Left colon (tissue), 2 donors: Measurements from ENCODE around the gene ZBTB7C. TPM values are rescaled to one million over a fixed set of nuclear protein-coding genes. Genes with fewer than 3 reads are reported as not detected.
"Not testable (repeated sequence)": the region's sequence is repeated elsewhere in the genome, so short reads cannot be mapped to it uniquely, and the experiment has no call there.

Experiments
- ATAC-seq: fragments of 200-7000 bp; cut with Tn5 transposase; one replicate; pipeline ENCODE4 v1.9.1; 2020; ENCODE audit warnings: mild to moderate bottlenecking, moderate library complexity
- DNase-seq, 2 donors: peaks; one replicate each; pipeline ENCODE4 v3.0.0-alpha.2; 2020
- intact Hi-C, 2 donors: fragments of 100-400 bp; cut with DNase I in 1 of 2; cut with micrococcal nuclease in 1 of 2; formaldehyde crosslinking; loops; one replicate each; pipeline versions ENCODE4 v1.11.2 to v1.14.0; 2022; cut with DNase I, micrococcal nuclease
- long read RNA-seq: library from polyadenylated mRNA; unstranded; transcript quantifications from one replicate; pipeline ENCODE4 v2.0.0, GENCODE V29; 2021
- total RNA-seq, 2 donors: library from RNA; stranded (reverse); fragmentation: NEBNext Ultra II Directional; extraction: Animal tissue kit (Norgen Biotek cat#: 25700); gene quantifications; one replicate each; pipeline ENCODE4 v1.2.1, GENCODE V29; 2021
- donor health status: DM: no; HTN: no; CAD: no.
- donor health status: DM: yes; HTN: yes; CAD: no.

Gene ZBTB7C
- 10 to 100 TPM; 52.1 to 53.4 TPM for total RNA-seq
- long read RNA-seq, full-length matches to known transcripts: 2 of 141 reads
- long read RNA-seq, partial matches to known transcripts: 28 of 141 reads
- long read RNA-seq, other reads (novel, unspliced or antisense): 111 of 141 reads

DNA sequence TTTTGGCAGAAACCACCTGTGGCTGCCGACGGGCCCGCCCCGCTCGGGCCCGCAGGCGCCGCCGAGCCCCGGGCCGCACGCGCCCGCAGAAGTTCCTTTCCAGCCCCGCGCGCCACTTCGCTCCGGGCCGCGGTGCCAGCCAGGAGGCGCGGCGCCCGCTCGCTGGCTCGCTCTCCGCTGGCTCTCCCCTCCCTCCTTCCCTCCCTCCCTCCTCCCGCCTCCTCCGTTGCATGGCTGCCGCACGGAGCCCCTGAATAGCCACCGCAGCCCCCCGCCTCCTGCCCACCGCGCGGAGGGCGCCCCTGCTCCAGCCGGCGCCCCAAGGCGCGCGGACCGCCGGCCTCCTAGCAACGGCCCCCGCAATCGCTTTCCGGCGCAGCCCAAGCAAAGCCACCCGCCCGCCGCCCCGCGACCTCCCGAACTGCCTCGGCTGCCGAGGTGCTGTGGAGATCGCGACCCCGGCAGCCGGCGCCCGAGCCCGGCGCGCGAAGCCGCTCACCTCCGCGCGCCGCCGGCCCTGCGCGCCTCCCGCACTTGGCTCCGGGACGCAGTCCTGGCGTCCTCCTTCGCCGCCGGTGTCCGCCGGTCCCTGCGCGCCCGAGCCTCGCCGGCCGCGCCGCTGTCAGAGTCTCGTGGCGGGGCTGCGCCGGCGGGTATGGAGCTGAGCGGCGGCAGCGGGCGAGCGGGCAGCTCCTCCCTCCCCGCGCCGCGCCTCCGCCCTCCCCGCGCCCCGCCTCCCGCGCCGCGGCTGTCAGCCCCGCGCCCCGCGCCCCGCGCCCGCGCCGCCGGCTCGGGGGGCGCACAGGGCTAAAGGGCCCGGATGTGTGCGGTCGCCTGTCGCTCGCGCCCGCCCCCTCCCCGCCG is at the start of gene ZBTB7C:
ZBTB7C (minus strand) TSS at position 657 of the 864 bp plus-strand sequence.
- intact Hi-C loops: no loop called here
- peak; percentile 28 to 44 for DNase-seq
- peak; percentile 50 for ATAC-seq

DNA sequence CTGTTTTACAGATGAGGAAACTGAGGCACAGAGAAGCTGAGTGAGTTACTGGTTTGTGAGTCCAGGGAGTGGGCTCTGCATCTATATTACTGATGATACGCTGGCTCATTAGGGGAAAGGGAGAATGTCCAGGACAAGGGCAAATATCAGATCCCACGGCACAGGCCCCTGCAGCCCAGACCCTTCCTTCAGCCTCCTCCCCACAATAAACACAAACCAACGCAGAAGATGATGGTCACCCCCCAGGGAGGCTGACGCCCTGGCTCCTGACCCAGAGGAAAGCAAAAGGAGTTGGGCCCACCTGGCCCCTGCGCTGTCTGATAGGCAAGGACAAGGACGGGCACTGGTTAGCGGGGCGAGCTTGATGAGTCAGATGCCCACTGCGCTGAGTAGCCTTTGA is 47.7 kb upstream of the ZBTB7C start:
- DNase-seq (no peak), ATAC-seq (no peak)
- intact Hi-C loops: no loop called here

DNA sequence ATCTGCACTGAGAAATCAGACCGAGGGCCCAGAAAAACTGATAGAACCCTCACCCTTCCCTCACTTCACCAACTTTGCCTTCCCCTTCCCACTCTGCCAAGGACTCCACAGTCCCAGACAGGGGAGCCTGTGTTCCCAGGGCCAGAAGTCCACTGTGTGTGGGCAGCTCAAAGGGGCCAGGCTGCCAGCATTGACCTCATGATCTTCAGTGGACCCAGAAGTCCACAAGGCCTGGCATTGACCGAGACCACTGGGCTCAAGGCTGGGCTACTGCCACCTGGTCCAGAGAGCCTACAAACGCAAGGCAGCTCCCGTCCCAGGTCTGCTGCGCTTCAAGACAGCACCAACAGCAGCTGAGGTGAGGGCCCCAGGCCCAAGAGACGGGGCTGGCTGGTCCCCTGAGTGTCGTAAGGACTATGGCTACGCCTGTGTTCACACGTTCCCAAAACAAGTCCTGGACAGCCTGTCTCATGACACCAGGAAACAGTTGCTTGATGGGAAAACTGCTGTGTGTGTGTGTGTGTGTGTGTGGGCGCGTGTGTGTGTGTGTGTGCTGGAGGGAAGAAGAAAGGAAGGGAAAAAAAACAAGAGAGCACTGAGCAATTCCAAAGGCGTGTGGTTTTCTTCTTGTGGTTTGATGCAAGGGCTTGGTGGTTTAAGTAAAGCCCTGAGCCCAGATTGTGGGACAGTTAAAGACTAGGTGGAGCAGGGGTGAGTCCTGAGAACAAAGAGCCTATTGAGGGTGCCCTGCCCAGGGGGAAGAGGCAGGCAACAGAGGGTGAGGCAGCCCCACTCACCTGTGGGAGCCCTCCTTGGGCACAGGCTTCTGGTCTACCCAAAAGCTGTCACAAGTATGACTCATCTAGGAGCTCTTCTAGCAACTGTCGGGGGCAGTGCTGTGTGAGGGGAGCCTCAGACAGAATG is 46.6 kb upstream of the ZBTB7C start:
- intact Hi-C loops: no loop called here
- ATAC-seq (peak; percentile 82), DNase-seq (peak; percentile 23 to 38)

DNA sequence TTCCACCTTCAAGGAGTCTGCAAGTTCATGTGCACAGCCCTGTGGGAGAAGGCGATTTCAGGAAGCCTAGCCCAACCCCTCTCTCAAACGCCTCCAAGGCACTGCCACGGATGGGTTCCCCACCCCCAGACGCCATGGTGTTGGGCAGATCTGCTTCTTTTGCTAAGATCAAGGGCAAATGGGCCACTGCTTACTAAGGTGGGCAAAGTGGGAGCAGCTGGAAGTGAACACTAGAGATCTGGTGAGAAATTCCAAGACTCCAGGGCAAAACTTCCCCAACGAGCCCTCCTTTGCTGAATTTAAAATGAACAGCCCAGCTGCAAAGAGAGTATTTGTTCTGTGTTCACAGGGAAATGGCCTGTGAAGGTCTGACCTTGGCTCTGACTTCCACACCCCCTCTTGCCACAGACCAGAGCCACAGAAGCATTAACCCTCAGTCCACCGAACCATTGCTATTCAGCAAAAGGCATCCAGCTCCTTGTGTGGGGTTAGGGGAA is 45.1 kb upstream of the ZBTB7C start:
- intact Hi-C loops: no loop called here
- ATAC-seq (no peak), DNase-seq (no peak)

DNA sequence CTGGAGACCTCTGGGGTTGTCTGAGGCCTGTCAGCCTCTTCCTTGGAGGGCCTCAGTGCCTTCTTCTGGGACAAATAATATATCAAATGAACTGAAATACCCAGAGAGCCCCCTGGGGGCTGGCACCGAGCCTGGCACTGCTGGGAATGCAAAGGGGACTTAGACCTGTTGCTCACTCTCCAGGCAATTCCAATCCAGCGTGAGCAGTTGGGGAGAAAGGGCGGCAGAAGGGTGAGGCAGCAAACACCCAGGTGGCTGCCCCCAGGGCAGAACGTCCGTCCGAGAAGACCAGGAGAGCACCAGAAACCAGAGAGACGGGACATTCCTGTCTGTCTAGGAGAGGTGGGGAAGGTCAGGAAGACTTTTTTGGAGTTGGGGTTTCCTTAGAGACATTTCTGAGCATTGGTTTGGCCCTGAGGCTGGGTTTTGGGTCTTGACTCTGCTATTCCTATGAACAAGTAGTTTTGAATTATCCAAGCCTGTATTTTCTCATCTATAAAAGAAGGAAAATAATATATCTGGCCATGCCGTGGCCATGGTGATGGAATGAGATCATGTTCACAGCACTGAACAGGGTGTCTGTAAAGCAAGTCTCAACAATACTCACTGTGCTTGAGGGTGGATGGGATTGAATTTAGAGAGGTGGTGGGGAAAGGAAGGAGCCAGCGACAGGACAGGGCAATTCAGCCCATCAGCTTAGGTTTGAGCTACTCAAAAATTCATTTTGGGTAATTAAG is 44.3 kb upstream of the ZBTB7C start:
- DNase-seq (no peak), ATAC-seq (no peak)
- intact Hi-C loops: no loop called here

DNA sequence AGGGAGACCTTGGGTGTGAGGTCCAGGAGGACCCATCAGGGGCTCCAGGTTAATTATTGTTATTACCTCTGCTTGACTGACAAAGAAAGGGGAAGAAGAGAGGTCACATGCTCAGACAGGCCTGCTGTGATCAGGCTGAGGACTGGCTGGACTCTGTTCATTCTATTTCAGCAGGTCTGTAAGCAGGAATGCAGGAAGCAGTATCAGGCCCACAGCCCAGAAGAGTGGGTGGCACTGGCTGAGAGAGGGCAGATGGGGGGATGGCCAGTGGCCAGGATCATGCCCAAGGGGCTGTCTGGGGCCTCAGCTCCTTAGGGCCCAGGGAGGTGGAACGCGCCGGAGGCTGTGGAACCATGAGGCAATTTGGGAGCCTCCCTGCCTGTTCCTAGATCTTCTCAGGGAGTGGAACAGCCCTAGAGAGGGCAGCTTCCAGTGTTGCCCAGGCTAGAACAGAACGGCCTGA is 43.7 kb upstream of the ZBTB7C start:
- ATAC-seq: peak; percentile 25
- DNase-seq: no peak

DNA sequence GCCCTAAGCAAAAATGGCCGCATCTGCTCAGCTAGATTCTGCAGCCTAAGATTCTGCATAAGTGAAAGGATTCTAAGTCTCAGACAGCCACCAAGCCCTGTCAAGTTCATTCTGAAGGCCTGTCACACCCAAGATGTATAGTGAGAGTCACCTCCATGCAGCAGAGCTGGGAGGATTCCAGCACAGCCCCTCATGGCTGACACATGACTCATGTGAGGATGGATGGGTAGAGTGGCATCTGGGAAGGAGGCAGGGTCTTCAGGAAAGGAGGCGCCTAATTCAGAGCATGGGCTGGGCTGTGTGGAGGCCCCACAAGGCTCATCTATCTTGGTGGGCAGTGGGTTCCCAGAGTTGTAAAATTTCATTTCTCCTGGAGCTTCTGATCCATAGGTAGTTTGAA is 41.5 kb upstream of the ZBTB7C start:
- ATAC-seq (no peak), DNase-seq (no peak)
- intact Hi-C loops: no loop called here

More for the DNA sequence above, 43.7 kb upstream of the ZBTB7C start:
- intact Hi-C loops: no loop called here

DNA sequence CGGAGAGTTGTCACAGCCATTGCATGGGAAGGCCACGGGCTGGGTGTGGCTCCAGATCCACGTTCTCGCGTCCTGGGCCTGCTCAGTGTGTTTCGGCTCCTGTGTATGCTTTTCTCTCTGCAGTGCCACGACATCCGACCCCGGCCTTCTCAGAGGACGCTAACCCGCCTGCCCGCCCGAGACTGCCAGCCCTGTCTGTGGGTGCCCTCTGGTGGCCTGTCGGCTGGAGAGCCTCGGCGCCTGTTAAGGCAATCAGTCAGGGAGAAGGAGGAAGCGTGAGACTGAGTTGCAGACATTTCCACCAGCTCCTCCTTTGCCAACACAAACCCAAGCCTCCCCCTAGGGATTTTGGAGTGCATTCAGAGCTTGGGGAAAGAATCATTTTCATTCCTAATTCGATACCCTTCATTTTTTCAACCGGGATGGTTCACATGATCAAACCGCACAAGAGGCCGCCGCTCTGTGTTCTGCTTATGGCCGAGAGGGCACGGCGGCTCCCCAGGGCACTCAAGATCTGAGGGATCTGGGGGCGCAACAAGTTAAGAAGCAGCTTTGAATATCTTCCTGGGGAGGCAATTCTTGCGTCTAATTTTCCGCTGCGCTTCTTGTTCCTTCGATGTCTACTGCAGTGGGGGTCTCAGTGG is 37.5 kb upstream of the ZBTB7C start:
- ATAC-seq (peak; percentile 95), DNase-seq (peak; percentile 74 to 89)
- intact Hi-C loops: loop anchor here in 1 of 2 donors (5.0 kb wide), 1 partner anchor 414 kb away; no protein-coding TSS in a partner anchor

DNA sequence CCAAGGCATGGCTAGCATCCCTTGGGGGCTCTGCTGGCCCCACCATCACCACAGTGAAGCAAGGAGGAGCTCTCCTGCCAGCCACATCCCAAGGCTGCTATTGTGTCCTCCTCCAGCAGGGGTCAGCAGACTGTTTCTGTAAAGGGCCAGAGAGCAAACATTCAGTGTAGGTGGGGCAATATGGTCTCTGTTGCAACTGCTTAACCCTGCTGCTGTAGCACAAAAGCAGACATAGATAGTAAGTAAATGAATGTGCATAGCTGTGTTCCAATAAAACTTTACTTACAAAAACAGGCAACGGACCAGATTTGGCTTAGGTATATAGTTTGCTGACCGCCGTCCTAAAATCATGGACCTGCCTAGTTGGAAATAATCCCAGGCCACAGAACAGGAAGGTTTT is 36.4 kb upstream of the ZBTB7C start:
- intact Hi-C loops: loop anchor here in 1 of 2 donors (5.0 kb wide), 1 partner anchor 413 kb away; no protein-coding TSS in a partner anchor
- peak; percentile 89 for ATAC-seq
- DNase-seq: peak; percentile 60 to 82

DNA sequence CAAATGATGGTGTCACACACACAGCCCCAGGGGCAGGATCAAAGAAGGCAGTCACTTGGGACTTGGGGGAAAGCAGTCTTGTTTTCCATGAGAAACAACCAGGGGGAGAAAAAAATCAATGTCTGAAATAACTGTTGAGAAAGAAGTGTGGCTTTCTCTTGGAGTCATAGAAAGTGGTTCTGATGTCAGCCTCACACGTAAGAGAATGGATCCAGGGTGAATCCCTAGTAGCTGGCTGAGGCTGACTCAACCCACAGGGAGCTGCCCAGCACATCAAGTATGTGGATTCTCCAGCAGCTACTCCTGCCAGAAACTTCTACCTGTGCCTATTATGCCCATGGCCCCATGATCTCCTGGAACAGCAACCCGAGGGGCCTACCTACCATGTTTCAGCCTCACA is 33.6 kb upstream of the ZBTB7C start:
- intact Hi-C loops: no loop called here
- ATAC-seq (no peak), DNase-seq (no peak)

DNA sequence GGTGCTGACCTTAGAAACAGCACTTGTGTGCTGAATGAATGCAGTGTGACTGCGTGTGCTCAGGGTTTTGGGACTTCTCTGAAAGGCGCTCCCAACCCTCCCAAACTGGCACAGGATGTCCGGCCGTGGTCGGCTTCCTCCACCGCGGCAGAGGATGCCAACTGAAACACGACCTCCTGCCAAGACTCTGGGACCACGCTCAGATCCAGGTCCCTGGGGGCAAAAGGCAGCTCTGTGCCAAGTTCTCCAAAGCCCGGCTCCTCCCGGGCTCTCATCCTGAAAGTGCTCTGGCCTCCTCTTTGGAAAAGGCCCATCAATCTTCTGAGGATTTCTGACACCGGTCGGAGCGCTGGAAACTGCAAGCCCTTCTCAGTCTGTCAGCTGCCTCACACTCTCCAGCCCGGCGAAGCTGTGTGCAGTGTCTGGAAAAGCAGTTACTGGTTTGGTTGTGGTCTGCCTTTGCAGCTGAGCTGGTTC is 32.3 kb upstream of the ZBTB7C start:
- intact Hi-C loops: no loop called here
- DNase-seq (no peak), ATAC-seq (no peak)

DNA sequence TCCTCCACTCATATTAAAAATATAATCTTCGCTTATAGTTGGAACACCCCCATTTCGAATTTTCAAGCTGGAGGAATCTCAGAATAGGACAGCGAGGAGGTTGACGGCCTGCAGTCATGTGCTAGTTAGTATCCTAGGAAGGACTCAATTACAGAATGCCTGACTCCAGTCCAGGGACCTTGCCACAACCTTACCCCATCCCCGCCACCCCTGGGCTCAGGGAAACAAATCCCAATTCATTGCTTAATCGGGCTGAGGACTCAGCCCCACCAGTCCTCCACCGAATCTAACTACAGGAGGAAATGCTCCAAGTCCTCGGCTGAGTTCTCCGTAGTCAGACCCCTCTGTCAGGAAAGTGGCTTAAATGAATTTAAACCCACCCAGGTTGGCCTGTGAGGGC is 31.7 kb upstream of the ZBTB7C start:
- ATAC-seq (no peak), DNase-seq (no peak)
- intact Hi-C loops: no loop called here

DNA sequence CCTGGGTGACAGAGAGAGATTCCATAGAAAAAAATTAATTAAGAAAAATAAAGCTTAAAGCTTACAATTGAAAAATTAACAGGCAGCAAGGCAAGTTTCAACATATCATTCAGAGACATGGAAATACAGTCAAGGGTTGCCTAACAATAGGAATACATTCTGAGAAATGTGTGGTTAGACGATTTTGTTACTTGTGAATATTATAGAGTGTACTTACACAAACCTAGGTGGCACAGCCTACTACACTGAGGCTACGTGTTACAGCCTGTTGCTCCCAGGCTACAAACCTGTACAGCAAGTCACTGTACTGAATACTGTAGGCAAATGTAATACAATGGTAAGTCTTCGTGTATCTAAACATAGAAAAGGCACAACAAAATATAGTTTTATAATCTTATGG is 27.7 kb upstream of the ZBTB7C start:
- intact Hi-C loops: no loop called here
- no peak for ATAC-seq
- no peak for DNase-seq

DNA sequence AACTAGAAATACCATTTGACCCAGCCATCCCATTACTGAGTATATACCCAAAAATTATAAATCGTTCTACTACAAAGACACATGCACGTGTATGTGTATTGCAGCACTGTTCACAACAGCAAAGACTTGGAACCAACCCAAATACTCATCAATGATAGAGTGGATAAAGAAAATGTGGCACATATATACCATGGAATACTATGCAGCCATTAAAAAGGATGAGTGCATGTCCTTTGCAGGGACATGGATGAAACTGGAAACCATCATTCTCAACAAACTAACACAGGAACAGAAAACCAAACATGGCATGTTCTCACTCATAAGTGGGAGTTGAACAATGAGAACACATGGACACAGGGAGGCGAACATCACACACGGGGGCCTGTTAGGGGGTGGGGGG is 25.2 kb upstream of the ZBTB7C start:
- DNase-seq, intact Hi-C loops, ATAC-seq: not testable (repeated sequence)

DNA sequence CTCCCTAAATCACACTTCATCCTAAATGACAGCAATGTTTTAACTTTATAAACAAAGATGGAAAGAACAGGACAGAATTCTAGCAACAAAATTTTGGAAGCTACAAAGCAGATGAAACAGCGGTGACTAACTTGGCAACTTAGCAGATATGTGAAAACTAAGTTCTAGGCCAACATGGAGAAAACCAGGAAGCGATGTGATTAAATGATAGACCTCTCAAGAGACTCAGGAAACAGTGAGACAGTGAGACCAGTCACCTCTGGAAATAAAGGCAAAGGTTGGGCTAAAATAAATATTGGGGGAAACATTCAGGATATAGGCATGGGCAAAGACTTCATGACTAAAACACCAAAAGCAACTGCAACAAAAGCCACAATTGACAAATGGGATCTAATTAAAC is 24.4 kb upstream of the ZBTB7C start:
- intact Hi-C loops: no loop called here
- no peak for DNase-seq
- no peak for ATAC-seq

DNA sequence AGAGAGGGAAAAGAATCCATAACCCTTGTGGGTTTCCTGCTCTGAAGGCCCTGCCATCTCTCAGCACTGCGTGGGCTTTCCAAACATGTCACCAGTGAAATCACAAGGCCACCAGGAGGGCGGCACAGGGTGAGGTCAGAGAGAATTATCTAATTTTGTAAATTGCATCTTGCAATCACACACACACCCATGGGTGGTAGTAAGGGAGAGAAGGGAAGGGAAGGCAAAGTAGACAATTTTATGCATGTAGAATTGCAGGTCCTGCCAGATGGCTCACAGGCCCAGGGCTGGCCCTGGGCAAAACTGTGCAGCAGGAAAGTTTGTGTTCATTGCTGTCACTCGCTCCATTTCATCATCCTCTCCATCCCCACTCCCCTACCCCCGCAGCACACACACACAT is 21.0 kb upstream of the ZBTB7C start:
- ATAC-seq: no peak
- intact Hi-C loops: no loop called here

DNA sequence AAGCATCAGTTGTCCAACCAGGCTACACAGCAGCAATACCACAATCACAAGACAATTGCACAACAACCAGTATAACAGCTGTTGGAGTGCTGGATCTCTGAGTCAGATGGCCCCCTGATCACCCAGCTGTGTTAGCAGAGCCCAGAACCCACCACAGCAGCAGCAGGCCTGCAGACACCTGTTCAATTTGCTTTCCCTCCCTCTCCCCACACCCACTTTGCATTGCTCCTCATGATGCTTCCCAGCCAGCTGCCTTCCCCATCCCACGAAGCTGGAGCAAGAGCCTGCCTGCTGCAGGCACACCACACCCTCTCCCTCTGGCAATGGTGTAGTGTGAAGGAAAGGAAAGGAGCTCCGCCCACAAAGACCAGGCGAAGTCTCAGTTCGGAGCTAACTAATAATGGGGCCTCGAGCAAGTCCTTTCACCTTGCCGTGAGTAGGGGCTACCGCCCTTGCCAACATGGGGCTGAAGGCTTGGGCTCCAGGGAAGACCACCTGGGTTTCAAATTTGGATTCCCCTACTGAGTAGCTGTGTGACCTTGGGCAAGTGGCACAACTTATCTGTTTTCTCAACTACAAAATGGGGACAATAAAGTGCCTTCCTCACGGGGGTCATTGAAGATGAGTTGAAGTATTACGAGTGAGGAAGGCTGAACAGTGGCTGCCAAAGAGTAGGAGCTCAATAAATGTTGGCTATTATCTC is 19.4 kb upstream of the ZBTB7C start:
- no peak for DNase-seq
- intact Hi-C loops: no loop called here

More for the DNA sequence above, 21.0 kb upstream of the ZBTB7C start:
- DNase-seq: no peak

More for the DNA sequence above, 19.4 kb upstream of the ZBTB7C start:
- no peak for ATAC-seq
